ENCODE results near the gene ARHGEF7. TPM values are rescaled to one million over a fixed set of nuclear protein-coding genes. Genes with fewer than 3 reads are reported as not detected.

Gene ARHGEF7
- total RNA-seq, 1 donor from 2014 or later = 86.5 TPM

- Mint-ChIP-seq H3K9me3 (ENCODE audit: low read depth) (no peaks in the 10 kb centered on the region), H3K36me3 (ENCODE audit: insufficient read depth) (peaks cover 24% of the 10 kb centered on the region), H3K4me3 (ENCODE audit: low read depth) (no peak overlapping the region), H3K4me1 (ENCODE audit: low read depth) (peaks cover 4% of the 10 kb centered on the region), H3K27ac (no peak overlapping the region), H3K27me3 (no peaks in the 10 kb centered on the region)
- TF ChIP-seq, protein P1, sequence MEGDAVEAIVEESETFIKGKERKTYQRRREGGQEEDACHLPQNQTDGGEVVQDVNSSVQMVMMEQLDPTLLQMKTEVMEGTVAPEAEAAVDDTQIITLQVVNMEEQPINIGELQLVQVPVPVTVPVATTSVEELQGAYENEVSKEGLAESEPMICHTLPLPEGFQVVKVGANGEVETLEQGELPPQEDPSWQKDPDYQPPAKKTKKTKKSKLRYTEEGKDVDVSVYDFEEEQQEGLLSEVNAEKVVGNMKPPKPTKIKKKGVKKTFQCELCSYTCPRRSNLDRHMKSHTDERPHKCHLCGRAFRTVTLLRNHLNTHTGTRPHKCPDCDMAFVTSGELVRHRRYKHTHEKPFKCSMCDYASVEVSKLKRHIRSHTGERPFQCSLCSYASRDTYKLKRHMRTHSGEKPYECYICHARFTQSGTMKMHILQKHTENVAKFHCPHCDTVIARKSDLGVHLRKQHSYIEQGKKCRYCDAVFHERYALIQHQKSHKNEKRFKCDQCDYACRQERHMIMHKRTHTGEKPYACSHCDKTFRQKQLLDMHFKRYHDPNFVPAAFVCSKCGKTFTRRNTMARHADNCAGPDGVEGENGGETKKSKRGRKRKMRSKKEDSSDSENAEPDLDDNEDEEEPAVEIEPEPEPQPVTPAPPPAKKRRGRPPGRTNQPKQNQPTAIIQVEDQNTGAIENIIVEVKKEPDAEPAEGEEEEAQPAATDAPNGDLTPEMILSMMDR (IDR thresholded peaks at IDR 0.05; ENCODE audit: unreplicated experiment) = no peak
- DNase-seq (ENCODE audit: low spot score, unreplicated experiment) = no peak
Observed at GRCh38 chr13:111291908-111292307, 176.8 kb downstream of the ARHGEF7 start.

DNA sequence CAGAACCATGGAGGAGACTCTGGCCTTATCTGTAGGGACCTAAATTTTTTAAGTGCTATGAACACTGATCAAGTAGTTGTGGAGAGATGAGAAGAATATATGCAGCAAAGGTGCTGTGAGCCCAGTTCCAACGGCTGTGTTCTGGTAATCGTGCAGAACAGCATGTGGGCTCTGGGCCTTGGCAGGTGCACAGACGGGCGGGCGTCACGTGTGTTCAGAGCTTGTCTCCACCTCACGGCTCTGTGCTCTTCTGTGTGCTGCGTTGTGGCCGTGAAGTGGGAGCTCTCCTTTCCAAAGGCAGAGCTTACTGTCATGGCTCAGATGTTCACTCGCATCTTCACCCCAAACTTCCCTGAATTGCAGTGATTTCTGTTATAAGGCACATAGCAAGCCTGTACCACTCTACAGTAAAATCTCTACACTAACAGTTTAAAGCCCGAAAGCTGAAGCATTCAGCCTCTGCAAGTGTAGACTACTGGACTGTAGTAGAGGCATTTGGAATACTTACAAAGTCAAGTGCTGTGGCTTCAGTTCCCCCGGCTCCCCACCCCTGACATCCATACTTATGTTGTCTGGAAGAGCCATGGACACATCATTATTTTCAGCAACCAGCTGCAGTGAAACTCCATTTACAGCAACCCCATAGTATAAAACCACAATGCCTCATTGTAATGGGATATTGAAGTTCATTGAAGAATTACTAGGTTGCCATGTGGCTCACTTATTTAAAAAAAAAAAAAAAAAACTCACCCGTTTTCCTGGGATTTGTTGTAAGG is 177.8 kb downstream of the ARHGEF7 start:
- no peak for DNase-seq (ENCODE audit: low spot score, unreplicated experiment)
- Mint-ChIP-seq H3K27ac (no peak overlapping the region), H3K36me3 (ENCODE audit: insufficient read depth) (peaks cover 20% of the 10 kb centered on the region), H3K27me3 (no peaks in the 10 kb centered on the region), H3K4me3 (ENCODE audit: low read depth) (no peak overlapping the region), H3K4me1 (ENCODE audit: low read depth) (peaks cover 4% of the 10 kb centered on the region), H3K9me3 (ENCODE audit: low read depth) (no peaks in the 10 kb centered on the region)
- TF ChIP-seq, protein P1 (IDR thresholded peaks at IDR 0.05; ENCODE audit: unreplicated experiment) = no peak

DNA sequence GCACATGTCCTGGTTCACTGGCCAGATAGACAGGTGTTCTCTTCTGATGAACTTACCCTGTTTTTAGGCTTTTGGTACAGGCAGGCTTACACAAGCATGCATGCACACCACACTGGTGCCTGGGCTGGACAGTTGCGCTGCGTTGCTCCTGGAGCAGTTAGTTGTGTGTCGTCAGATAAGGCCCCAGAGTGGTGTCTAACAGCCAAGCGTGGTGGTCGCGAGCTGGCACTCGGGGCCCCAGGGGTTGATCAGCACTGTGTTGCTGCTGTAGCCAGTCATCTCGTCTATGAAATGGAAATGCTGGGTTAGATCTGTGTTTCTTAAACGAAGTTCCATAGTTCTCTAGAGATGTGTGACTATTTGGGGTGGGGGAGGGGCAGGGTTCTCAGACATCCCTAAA is 180.8 kb downstream of the ARHGEF7 start:
- Mint-ChIP-seq H3K36me3 (ENCODE audit: insufficient read depth) (peaks cover 16% of the 10 kb centered on the region), H3K27ac (no peak overlapping the region), H3K4me1 (ENCODE audit: low read depth) (peaks cover 4% of the 10 kb centered on the region), H3K27me3 (no peaks in the 10 kb centered on the region), H3K9me3 (ENCODE audit: low read depth) (no peaks in the 10 kb centered on the region), H3K4me3 (ENCODE audit: low read depth) (no peak overlapping the region)
- TF ChIP-seq, protein P1 (IDR thresholded peaks at IDR 0.05; ENCODE audit: unreplicated experiment) = no peak
- no peak for DNase-seq (ENCODE audit: low spot score, unreplicated experiment)

DNA sequence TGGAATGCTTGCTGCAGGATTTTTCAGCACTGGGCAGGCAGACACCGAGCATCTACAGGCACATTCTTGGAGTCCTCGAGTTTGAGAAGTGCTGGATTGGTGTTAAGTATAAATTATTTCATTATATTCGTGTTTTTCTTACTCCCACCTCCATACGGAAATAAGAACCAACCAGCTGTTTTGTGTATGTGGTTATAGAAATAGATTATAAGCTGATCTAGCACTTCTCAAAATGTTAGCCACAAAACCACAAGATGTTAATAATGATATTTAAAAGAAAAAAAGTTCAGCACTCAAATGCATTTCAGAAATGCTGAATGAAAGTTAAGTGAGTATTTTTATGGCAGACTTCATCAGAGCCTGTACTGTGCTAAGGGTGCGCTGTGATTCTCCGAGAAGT is 181.3 kb downstream of the ARHGEF7 start:
- H3K36me3 Mint-ChIP-seq (ENCODE audit: insufficient read depth) = peaks cover 18% of the 10 kb centered on the region
- peaks cover 2% of the 10 kb centered on the region for H3K4me1 Mint-ChIP-seq (ENCODE audit: low read depth)
- TF ChIP-seq, protein P1 (IDR thresholded peaks at IDR 0.05; ENCODE audit: unreplicated experiment) = no peak
- no peaks in the 10 kb centered on the region for H3K27me3 Mint-ChIP-seq
- no peak overlapping the region for H3K4me3 Mint-ChIP-seq (ENCODE audit: low read depth)
- no peak for DNase-seq (ENCODE audit: low spot score, unreplicated experiment)
- no peaks in the 10 kb centered on the region for H3K9me3 Mint-ChIP-seq (ENCODE audit: low read depth)
- H3K27ac Mint-ChIP-seq = no peak overlapping the region

DNA sequence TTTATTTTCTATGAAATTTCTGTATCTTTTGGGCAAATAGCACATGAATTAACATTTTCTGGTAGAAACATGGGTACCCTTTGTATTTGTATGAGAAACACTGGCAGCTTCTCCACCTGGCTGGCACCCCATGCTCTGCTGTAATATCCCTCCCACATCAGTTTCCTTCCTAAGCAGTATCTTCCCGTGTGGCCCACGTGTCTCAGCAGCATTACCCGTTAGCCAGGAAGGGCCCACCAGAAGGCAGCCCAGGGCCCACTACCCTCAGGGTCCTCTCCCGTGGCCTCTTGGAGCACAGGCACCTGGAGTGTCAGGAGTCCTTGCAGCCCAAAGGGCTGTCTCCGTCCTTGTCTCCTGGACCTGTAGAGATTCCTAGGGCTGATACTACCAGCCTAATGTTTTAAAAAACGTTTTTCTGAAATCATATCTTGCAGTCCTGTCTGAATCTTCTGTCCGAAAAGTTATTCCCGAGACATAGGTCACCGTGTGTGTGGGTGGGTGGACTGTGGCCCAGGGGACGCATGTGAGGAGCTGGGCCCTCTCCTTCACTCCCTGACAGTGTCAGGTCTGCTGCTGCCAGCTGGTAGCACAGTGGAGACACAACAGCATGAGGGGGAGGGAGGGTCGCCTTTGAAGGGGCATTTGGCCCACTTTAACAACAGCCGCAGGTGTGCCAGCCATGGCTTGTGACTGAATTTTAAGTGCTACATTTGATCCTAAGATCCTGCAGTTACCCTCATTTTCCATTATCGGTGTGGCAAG is 183.3 kb downstream of the ARHGEF7 start:
- H3K36me3 Mint-ChIP-seq (ENCODE audit: insufficient read depth) = peaks cover 10% of the 10 kb centered on the region
- no peaks in the 10 kb centered on the region for H3K9me3 Mint-ChIP-seq (ENCODE audit: low read depth)

More for the DNA sequence above, 183.3 kb downstream of the ARHGEF7 start:
- Mint-ChIP-seq H3K4me1 (ENCODE audit: low read depth) (no peaks in the 10 kb centered on the region), H3K27ac (peak overlapping the region; percentile 67), H3K27me3 (no peaks in the 10 kb centered on the region), H3K4me3 (ENCODE audit: low read depth) (no peak overlapping the region)
- no peak for DNase-seq (ENCODE audit: low spot score, unreplicated experiment)
- TF ChIP-seq, protein P1 (IDR thresholded peaks at IDR 0.05; ENCODE audit: unreplicated experiment) = no peak

All from progenitor cell of endocrine pancreas (in vitro differentiated cells).